Measurements from ENCODE around the gene ACBD5. TPM values are rescaled to one million over a fixed set of nuclear protein-coding genes. Genes with fewer than 3 reads are reported as not detected.

The ACBD5 gene
- 23.5 and 25.2 TPM in 2 replicates for total RNA-seq

GRCh38 chr10:27240212-27241009 lies at the start of gene ACBD5:
TSS of gene ACBD5 (minus strand) at chr10:27240797. CDS start at chr10:27240688, 109 bp downstream.

GRCh38 chr10:27155066-27155754 lies 85.4 kb downstream of the ACBD5 start, which contains the start of gene MASTL:
TSS of gene MASTL (plus strand) at chr10:27155352. CDS start at chr10:27155427, 75 bp downstream.

Other genes with a start within 250 kb of the ACBD5 start
- gene ANKRD26, start 140.3 kb downstream of the ACBD5 start, total RNA-seq = 10.4 and 11.3 TPM in 2 replicates
- 143 and 158 TPM in 2 replicates for gene YME1L1, start 86.4 kb downstream of the ACBD5 start, total RNA-seq
- gene MASTL, start 85.4 kb downstream of the ACBD5 start, total RNA-seq = 5.6 and 9.7 TPM in 2 replicates

Measured in smooth muscle cell of the umbilical artery (primary cell).